ENCODE results near the gene HHAT. TPM values are rescaled to one million over a fixed set of nuclear protein-coding genes. Genes with fewer than 3 reads are reported as not detected.

The HHAT gene
- total RNA-seq, 2 experiments from 2014 or later: 5.2 to 9.5 TPM

DNA sequence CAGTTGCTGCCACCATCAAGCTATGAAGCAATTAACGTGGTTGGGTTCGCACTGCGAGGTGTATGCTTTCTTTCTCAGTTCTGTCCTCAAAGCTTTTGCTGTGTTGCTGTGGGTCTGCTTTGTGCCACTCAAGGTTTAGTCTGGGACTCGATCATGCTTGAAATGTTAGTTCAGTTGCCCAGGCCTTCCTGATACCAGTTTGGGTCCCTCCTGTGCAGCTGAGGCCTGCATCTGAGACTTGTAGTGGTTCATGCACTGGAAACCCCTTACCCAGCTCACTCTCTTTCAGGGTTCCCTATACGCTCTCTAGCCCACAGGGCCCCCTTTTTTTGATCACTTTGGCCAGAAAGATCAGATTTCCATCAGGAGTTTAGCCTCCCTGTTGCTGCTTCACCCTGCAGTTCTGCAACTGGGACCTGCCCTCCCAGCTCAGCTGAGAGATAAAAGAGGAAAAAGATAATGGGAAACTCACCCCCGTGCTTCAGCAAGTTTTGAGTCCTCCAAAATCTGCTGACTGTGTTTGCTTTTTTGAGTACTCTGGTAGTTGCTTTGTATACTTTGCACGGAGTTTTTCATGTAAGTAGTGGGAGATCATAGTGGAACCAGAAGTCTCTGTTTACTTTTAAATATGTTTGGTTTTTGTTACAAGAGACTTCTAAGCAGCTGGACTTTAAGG is 317.0 kb downstream of the HHAT start:
- TF ChIP-seq, protein P1, sequence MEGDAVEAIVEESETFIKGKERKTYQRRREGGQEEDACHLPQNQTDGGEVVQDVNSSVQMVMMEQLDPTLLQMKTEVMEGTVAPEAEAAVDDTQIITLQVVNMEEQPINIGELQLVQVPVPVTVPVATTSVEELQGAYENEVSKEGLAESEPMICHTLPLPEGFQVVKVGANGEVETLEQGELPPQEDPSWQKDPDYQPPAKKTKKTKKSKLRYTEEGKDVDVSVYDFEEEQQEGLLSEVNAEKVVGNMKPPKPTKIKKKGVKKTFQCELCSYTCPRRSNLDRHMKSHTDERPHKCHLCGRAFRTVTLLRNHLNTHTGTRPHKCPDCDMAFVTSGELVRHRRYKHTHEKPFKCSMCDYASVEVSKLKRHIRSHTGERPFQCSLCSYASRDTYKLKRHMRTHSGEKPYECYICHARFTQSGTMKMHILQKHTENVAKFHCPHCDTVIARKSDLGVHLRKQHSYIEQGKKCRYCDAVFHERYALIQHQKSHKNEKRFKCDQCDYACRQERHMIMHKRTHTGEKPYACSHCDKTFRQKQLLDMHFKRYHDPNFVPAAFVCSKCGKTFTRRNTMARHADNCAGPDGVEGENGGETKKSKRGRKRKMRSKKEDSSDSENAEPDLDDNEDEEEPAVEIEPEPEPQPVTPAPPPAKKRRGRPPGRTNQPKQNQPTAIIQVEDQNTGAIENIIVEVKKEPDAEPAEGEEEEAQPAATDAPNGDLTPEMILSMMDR (conservative IDR thresholded peaks at IDR 0.05; ENCODE audit: low read length): no peak
- no peak for TF ChIP-seq EZH2phosphoT487 (IDR thresholded peaks at IDR 0.05; ENCODE audit: borderline replicate concordance, low read depth, low read length)
- no peak overlapping the region for H3K4me2 ChIP-seq (ENCODE audit: low read length)

DNA sequence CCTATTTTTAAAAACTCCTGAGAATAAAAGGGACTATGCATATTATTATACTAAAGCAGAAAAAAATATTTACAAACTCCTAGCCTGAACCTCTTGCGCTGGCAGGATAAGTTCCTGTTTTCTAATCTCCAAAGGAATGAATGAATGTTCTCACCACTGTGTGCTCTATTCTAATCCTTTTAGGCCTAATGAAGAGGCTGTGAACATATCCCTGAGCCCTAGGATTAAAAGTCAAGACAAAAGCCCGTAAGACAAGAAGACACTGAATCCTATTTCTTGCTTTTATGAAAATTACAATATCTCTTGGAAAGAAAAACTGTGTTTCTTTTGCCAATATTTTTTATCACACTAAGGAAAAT is 317.5 kb downstream of the HHAT start:
- H3K4me2 ChIP-seq (ENCODE audit: low read length): no peak overlapping the region
- CTCF ChIA-PET (ENCODE audit: unreplicated experiment): no interaction called here

More for the DNA sequence above, 317.0 kb downstream of the HHAT start:
- no TSS peak for BruUV-seq (replicated peaks)
- Histone ChIP-seq H4K20me1 (ENCODE audit: insufficient read depth, low read length) (no peaks in the 10 kb centered on the region), H3K27ac (ENCODE audit: low read depth, low read length, poor library complexity, severe bottlenecking) (no peak overlapping the region), H3K36me3 (ENCODE audit: insufficient read depth, low read length) (no peaks in the 10 kb centered on the region), H3K4me1 (ENCODE audit: insufficient read depth, low read length, poor library complexity, severe bottlenecking) (no peaks in the 10 kb centered on the region), H3K79me2 (ENCODE audit: insufficient read depth, low read depth, low read length) (no peaks in the 10 kb centered on the region), H3K9me2 (ENCODE audit: insufficient read depth, low read length) (no peaks in the 10 kb centered on the region), H2AFZ (ENCODE audit: low read length) (no peak overlapping the region), H3K9me3 (ENCODE audit: low read length) (no peaks in the 10 kb centered on the region), H3K4me3 (ENCODE audit: low read depth, low read length, poor library complexity, severe bottlenecking) (no peak overlapping the region)
- POLR2A ChIA-PET: no interaction called here
- CTCF ChIA-PET (ENCODE audit: unreplicated experiment): no interaction called here
- no peak for DNase-seq (ENCODE audit: low spot score)
- intact Hi-C loops (cut with micrococcal nuclease; ENCODE audit: unreplicated experiment): no loop called here

More for the DNA sequence above, 317.5 kb downstream of the HHAT start:
- Histone ChIP-seq H3K4me3 (ENCODE audit: low read depth, low read length, poor library complexity, severe bottlenecking) (no peak overlapping the region), H4K20me1 (ENCODE audit: insufficient read depth, low read length) (no peaks in the 10 kb centered on the region), H3K36me3 (ENCODE audit: insufficient read depth, low read length) (no peaks in the 10 kb centered on the region), H3K9me2 (ENCODE audit: insufficient read depth, low read length) (no peaks in the 10 kb centered on the region), H3K79me2 (ENCODE audit: insufficient read depth, low read depth, low read length) (no peaks in the 10 kb centered on the region), H3K4me1 (ENCODE audit: insufficient read depth, low read length, poor library complexity, severe bottlenecking) (no peaks in the 10 kb centered on the region), H3K9me3 (ENCODE audit: low read length) (no peaks in the 10 kb centered on the region), H2AFZ (ENCODE audit: low read length) (no peak overlapping the region), H3K27ac (ENCODE audit: low read depth, low read length, poor library complexity, severe bottlenecking) (no peak overlapping the region)
- intact Hi-C loops (cut with micrococcal nuclease; ENCODE audit: unreplicated experiment): no loop called here
- no TSS peak for BruUV-seq (replicated peaks)
- POLR2A ChIA-PET: no interaction called here
- no peak for DNase-seq (ENCODE audit: low spot score)
- no peak for TF ChIP-seq EZH2phosphoT487 (IDR thresholded peaks at IDR 0.05; ENCODE audit: borderline replicate concordance, low read depth, low read length)
- TF ChIP-seq, protein P1 (conservative IDR thresholded peaks at IDR 0.05; ENCODE audit: low read length): no peak
